Fibroblast of the conjunctiva (primary cell): ENCODE measurements around the gene TRMT11.
"Not testable (repeated sequence)": the region's sequence is repeated elsewhere in the genome, so short reads cannot be mapped to it uniquely, and the experiment has no call there.

Source experiments
- DNase-seq: peaks from one replicate; pipeline ENCODE4 v3.0.0-alpha.2; 2010; ENCODE audit warnings: low read depth

Gene TRMT11

GRCh38 chr6:126047648-126048047, 61.3 kb downstream of the TRMT11 start:
- no peak for DNase-seq

- no peak for DNase-seq
These were observed 62.3 kb downstream of the TRMT11 start for GRCh38 chr6:126048635-126049034.

GRCh38 chr6:126050795-126051194, 64.5 kb downstream of the TRMT11 start:
- no peak for DNase-seq

- DNase-seq: no peak
These were observed 65.5 kb downstream of the TRMT11 start for GRCh38 chr6:126051791-126052190.

GRCh38 chr6:126052485-126052884, 66.1 kb downstream of the TRMT11 start:
- no peak for DNase-seq

GRCh38 chr6:126054258-126054702, 67.9 kb downstream of the TRMT11 start:
- DNase-seq: no peak

- no peak for DNase-seq
These were observed 68.5 kb downstream of the TRMT11 start for GRCh38 chr6:126054802-126055201.

- no peak for DNase-seq
These were observed 69.1 kb downstream of the TRMT11 start for GRCh38 chr6:126055449-126055848.

GRCh38 chr6:126056355-126057004, 70.1 kb downstream of the TRMT11 start:
- DNase-seq: no peak

GRCh38 chr6:126058085-126058484, 71.7 kb downstream of the TRMT11 start:
- DNase-seq: not testable (repeated sequence)

- DNase-seq: no peak
These were observed 74.1 kb downstream of the TRMT11 start for GRCh38 chr6:126060400-126060799.

- no peak for DNase-seq
These were observed 77.3 kb downstream of the TRMT11 start for GRCh38 chr6:126063512-126064146.

GRCh38 chr6:126064257-126064747, 78.0 kb downstream of the TRMT11 start:
- DNase-seq: no peak

GRCh38 chr6:126064748-126065401, 78.5 kb downstream of the TRMT11 start:
- DNase-seq: no peak

- no peak for DNase-seq
These were observed 80.0 kb downstream of the TRMT11 start for GRCh38 chr6:126066053-126067048.

- no peak for DNase-seq
These were observed 80.7 kb downstream of the TRMT11 start for GRCh38 chr6:126067073-126067472.

- DNase-seq: no peak
These were observed 83.1 kb downstream of the TRMT11 start for GRCh38 chr6:126069449-126069848.

GRCh38 chr6:126071000-126071647, 84.8 kb downstream of the TRMT11 start:
- no peak for DNase-seq

GRCh38 chr6:126072172-126072571, 85.8 kb downstream of the TRMT11 start:
- no peak for DNase-seq

- DNase-seq: no peak
These were observed 86.5 kb downstream of the TRMT11 start for GRCh38 chr6:126072834-126073233.

- DNase-seq: no peak
These were observed 89.2 kb downstream of the TRMT11 start for GRCh38 chr6:126075335-126076071.
